Keratinocyte (primary cell): ENCODE measurements around the gene CCRL2.

Experiments used
- EZH2 ChIP-seq: IDR thresholded peaks from one replicate; pipeline ENCODE4 v1.6.1; 2012; ENCODE audit warnings: inconsistent platforms, mild to moderate bottlenecking, low read length, moderate library complexity
- TF ChIP-seq, protein P1 (sequence below), 3 experiments: IDR thresholded peaks in 1 of 3; conservative IDR thresholded peaks in 1 of 3; optimal IDR thresholded peaks in 1 of 3; 2 replicates in 2 of 3; 3 replicates in 1 of 3; pipeline versions ENCODE3 to v1.5.1; 2011; ENCODE audit warnings: low read length in 3 of 3, mild to moderate bottlenecking in 3 of 3, moderate library complexity in 2 of 3, control low read depth in 1 of 3, inconsistent platforms in 1 of 3; ENCODE audit not compliant: insufficient read depth in 2 of 3; ENCODE audit errors: extremely low read depth in 1 of 3

DNA sequence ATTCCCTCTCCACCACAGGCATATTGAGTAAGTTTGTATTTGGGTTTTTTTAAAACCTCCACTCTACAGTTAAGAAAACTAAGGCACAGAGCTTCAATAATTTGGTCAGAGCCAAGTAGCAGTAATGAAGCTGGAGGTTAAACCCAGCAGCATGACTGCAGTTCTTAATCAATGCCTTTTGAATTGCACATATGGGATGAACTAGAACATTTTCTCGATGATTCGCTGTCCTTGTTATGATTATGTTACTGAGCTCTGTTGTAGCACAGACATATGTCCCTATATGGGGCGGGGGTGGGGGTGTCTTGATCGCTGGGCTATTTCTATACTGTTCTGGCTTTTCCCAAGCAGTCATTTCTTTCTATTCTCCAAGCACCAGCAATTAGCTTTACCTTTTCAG, 37.9 kb upstream of the CCRL2 start:
- TF ChIP-seq, protein P1, sequence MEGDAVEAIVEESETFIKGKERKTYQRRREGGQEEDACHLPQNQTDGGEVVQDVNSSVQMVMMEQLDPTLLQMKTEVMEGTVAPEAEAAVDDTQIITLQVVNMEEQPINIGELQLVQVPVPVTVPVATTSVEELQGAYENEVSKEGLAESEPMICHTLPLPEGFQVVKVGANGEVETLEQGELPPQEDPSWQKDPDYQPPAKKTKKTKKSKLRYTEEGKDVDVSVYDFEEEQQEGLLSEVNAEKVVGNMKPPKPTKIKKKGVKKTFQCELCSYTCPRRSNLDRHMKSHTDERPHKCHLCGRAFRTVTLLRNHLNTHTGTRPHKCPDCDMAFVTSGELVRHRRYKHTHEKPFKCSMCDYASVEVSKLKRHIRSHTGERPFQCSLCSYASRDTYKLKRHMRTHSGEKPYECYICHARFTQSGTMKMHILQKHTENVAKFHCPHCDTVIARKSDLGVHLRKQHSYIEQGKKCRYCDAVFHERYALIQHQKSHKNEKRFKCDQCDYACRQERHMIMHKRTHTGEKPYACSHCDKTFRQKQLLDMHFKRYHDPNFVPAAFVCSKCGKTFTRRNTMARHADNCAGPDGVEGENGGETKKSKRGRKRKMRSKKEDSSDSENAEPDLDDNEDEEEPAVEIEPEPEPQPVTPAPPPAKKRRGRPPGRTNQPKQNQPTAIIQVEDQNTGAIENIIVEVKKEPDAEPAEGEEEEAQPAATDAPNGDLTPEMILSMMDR (optimal IDR thresholded peaks at IDR 0.05 in 1 of 3, IDR thresholded peaks at IDR 0.05 in 1 of 3, conservative IDR thresholded peaks at IDR 0.05 in 1 of 3; ENCODE audit: extremely low read depth in 1 of 3, insufficient read depth in 2 of 3, low read length in 3 of 3), result no peak
- no peak for TF ChIP-seq EZH2
